ENCODE measurements around the gene DHCR24.

DHCR24 gene

DNA sequence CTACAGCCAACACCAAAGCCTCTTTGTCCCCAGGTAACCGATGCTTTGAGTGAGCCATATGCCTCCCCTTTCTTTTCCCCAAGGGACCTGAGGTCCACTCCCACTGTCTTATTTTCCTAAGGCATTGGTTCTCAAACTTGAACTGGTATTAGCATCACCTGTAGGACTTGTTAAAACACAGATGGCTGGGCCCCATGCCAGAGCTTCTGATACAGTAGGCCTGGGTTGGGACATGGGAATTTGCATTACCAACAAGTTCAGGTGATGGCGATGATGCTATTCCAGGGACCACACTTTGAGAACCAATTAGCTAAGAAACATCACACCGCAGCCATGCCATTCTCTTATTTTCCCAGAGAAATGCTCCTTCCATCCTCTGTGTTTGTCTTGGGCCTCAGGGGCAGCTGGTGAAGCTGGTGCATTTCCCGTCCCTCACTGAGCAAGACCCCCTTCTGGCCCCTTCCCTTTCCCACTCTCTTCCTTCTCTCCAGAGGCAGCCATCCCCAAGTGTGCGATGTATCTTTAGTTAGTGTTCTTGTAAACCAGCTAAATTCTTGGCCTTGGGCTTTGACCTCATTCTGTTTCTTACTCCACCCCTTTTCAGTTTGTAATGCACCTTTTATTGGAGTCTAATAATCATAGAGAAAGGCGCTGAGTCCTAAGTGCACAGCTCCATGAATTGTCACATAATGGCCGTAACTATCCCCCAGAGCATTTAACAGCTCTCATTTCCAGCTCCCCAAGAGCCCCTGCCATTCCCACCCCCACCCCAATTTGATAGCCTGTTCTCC, 71.7 kb downstream of the DHCR24 start:
- DNase-seq: no peak

- no peak for DNase-seq
Measured at GRCh38 chr1:54814571-54814970, 72.4 kb downstream of the DHCR24 start.

DNA sequence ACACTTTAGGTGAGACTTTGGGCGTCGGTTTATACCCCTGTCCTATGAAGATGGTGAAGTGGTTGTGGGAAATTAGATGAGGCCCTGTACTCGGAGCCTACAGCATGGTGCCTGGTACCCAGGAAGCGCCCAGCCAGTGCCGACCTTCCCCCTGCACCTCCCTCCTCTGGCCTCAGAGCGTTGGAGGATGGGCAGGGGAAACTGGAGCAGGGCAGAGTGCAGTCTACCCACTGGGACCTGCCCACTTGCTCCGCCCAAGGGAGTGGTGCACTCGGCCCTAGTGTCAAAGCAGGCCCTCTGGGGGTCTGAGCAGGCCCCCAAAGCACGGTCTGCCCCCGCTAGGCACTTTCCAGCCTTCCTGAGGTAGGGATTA, 72.9 kb downstream of the DHCR24 start:
- no peak for DNase-seq

DNA sequence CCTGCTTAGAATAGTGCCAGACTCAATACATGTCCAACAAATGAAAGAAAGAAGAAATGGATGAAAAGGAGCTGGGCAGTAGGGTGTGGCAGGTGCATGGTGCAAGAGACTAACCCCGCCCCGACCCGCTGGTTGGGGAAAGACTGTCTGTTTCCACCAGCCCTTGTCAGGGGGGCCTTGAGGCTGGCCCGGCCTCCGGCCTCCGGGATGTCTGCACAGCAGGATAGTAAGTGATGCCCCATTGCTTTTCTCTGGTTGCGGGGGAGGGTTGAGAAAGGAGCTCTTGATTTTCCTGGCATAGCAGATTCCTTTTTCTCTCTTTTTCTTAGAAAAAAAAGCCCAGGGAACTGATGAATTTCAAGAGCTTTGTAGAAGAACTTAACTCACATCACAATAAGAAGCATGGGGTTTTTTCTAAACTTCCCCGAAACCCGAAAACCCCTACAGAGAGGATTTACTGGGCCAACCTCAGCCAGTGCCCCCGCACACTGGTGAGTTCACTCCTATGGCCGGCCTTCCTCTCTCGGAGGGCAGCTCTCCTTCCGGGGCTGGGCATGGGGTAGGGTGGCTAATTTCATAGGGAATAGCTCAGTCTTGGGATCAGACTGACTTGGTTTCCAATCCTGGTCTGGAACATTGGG, 73.4 kb downstream of the DHCR24 start:
- DNase-seq: no peak

DNA sequence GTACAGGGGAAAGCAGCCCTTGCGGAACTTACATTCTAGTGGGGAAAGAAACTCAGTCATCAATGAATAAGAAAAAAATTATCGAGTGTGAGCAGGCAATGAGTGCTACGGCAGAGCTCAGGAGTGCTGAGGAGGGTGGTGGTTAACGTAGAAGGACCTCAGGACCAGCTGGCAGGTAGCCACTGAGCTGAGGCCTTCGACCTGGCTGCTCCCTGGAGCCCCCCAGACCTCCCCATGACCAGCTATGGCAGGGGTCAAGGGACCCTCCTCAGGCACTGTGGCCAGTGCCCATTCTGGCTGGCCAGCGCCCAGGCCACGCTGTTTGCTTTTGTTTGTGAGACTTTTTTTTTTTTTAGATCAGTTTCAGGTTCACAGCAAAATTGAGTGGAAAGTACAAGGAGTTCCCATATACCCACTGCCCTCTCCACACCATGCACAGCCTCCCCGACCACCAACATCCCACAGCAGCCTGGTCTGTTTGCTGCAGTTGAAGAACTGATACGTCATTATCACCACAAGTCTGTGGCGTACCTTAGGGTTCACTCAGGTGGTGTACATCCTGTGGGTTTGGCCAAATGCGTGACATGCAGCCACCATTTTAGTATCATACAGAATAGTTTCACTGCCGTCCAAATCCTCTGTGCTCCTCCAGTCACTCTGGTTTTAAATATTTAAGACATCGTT, 74.1 kb downstream of the DHCR24 start:
- DNase-seq: no peak

- DNase-seq: no peak
Measured at GRCh38 chr1:54811739-54812655, 75.0 kb downstream of the DHCR24 start.

DNA sequence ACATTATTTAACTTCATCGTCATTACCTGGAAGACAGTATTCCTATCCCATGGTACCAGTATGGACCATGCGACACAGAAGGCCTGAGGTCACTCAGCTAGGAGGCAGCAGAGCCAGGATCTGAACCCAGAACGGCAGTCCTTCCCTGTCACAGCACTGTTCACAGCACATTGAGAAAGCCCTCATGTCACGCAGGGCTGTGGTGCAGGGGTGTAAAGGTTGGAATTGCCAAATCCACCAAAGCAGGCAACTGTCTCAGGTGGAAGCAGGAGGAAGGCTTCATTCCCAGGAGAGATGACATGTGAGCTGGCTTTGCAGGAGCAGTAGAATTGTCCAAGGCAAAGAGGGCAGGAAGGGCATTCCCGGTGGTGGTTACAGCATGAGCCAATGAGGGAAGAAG, 75.9 kb downstream of the DHCR24 start:
- no peak for DNase-seq

DNA sequence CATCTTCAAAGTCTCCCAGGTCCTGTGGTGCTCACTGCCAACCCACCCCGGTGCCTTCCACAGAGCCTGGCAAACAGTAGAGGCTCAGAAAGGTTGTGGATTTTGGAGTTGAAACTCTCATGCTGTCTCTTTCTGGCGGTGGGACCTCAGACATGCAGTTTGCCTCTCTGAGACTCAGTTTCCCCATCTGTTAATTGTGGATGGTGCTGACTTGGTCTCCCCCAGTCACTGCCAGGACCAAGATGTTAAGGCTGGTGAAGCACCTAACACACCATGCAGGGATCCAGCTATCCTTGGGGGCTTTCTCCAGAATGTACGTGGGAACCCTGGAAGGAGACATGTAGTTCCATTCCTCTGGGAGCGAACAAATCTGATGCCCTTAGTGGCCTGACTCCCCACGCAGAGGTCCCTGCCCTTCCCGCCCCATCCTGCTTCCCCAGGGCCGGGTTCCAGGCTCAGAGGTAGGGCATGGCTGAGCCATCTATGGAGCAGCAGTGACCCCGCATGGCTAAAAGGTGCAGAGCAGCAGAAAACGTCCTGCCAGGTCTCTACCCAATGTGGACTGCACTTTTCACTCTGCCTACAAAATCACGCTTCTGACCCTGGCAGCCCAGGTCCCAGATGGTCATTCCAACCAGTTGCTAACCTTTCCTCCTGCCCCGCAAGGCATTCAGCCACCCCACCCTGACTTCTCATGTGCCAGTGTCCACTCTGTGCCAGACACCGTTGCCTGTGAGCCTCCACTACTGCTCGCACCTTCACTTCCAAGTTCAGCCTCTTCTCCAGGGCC, 76.6 kb downstream of the DHCR24 start:
- peak; percentile 44 for DNase-seq

- DNase-seq: no peak
Measured at GRCh38 chr1:54809496-54810074, 77.4 kb downstream of the DHCR24 start.

GRCh38 chr1:54808443-54809207, 78.4 kb downstream of the DHCR24 start:
- no peak for DNase-seq

GRCh38 chr1:54807756-54808155, 79.2 kb downstream of the DHCR24 start:
- no peak for DNase-seq

DNA sequence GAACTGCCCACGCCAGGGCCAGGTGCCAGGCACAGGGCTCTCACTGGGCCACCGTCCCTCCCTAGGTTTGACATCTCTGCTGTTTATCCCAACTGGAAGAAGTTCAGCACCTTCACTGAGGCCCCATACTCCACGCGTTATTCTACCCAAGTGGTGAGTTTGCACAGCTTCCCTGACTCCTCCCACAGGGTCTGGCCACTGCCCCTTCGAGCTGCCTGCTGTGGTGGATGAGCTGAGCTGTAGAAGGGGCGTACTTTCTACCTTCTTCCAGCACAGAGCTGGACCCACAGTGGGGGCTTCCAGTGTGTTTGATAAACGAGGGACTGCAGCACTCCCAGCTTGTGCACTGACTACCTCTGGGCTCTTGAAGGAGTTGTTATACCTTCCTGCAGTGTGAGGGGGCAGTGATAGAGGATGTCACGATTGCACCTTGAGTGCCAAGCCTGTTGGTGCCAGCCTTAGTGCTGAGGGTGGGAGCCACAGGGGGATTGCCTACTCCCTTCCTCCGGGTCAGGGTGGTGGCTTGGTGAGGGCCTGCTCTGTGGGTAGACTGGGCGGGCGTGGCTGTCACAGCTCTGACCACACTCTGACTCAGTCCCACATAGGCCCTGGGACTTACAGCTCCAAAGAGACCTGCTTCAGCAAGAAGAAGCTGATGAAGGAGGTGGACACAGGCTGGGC, 79.9 kb downstream of the DHCR24 start:
- DNase-seq: no peak

DNA sequence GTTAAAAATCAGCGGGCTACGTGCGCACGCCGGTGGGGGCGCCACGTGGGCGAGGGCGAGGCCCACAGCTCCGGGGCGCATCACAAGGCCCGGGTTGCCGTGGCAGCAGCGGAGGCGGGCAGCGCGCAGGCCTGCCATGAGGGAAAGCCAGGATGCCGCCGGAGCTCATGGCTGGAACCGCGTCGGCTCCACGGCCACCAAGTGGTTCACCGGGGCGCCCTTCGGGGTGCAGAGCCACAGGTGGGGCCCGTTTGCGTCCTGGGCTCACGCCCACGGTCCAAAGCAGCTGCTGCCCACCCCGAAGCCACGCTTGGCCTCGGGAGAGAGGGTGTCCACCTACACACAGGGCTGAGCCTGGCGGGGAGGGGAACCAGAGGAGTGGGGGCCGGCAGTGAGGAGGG, 81.0 kb downstream of the DHCR24 start:
- DNase-seq: no peak

DNA sequence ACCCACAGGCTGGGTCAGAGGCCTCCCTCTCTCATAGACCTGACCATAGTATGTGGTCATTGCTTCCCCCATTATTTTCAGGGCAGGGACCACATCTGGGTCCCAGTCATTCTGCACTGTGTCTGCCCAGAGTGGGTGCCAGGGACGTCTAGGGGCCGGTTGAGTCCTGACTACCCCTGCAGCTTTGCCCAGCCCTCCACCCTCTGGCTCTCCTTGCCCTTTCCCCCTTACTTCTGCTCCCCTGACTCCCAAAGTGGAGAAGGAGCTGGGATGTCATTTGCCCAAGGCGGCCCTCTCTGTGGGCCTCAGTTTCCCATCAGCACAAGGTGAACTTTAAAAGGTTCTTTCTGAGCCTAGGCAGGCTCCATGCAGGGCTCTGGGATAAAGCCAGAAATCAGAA, 81.5 kb downstream of the DHCR24 start:
- no peak for DNase-seq

GRCh38 chr1:54804471-54805132, 82.4 kb downstream of the DHCR24 start:
- no peak for DNase-seq

DNA sequence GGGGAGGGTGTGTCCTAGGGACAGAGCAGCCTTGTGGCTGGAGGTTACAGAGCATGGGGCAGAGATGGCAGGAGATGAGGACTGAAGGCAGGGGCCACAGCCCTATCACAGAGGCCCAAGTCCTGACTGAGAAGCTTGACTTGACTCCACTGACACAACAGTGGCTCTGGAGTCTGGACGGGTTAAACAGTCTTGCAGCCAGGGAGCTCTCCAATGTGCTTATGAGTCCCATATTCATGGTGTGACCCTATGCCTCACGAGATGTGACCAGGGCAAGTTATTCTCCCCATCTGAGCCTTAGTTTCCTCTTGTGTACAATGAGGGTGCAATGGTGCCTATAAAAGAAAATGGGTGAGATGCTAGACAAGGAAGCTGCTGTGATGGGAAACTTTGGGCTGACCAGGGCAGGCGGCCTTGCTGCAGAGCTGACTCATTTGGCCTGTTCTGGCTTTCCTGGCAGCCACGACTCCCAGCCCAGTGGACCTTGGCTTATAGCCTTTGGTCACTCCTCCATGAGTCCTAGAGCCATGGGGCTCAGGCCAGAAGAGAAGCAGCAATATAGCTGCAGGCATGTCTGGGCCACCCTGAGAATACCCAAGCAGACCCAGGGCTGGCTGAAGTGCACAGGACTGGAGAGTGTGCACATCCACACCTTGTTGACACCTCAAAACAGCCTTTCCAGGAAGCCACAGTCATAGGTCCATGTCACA, 83.1 kb downstream of the DHCR24 start:
- DNase-seq: no peak

- DNase-seq: no peak
Measured at GRCh38 chr1:54800899-54801759, 85.9 kb downstream of the DHCR24 start, which contains the start of gene TTC22. TTC22 (minus strand) TSS chr1:54801323; CDS start chr1:54801163, 160 bp downstream.
